Upper lobe of left lung (tissue), 4 donors: Measurements from ENCODE around the gene SRR.

Experiments used
- CTCF ChIP-seq, 6 experiments: fragments of 450-650 bp in 4 of 6; fragments of 200-600 bp in 2 of 6; sonication (generic) in 2 of 6; IDR thresholded peaks; one replicate each; pipeline ENCODE4 v1.5.1; 2016 to 2019; ENCODE audit warnings: antibody characterized with exemption in 6 of 6
- EP300 ChIP-seq, 4 donors: sonication (generic); formaldehyde crosslinking; IDR thresholded peaks; one replicate each; pipeline ENCODE4 v1.5.1; 2017; ENCODE audit warnings: antibody characterized with exemption in 4 of 4, control low read depth in 2 of 4
- POLR2A ChIP-seq, 4 donors: fragments of 450-650 bp; IDR thresholded peaks; one replicate each; pipeline ENCODE4 v1.5.1; 2016 to 2017; ENCODE audit warnings: antibody characterized with exemption in 4 of 4, mild to moderate bottlenecking in 2 of 4
- POLR2AphosphoS5 ChIP-seq, 2 donors: sonication (generic); formaldehyde crosslinking; IDR thresholded peaks; one replicate each; pipeline ENCODE4 v1.5.1; 2017; ENCODE audit warnings: antibody characterized with exemption in 2 of 2

- TF ChIP-seq POLR2A (IDR thresholded peaks at IDR 0.05) (no peak), POLR2AphosphoS5 (IDR thresholded peaks at IDR 0.05) (no peak), CTCF (IDR thresholded peaks at IDR 0.05) (no peak), EP300 (IDR thresholded peaks at IDR 0.05) (no peak)
Observed at GRCh38 chr17:2312736-2313135, 9.0 kb downstream of the SRR start.
